Suprapubic skin (tissue), 4 donors: Measurements from ENCODE around the gene UBASH3A. TPM values are rescaled to one million over a fixed set of nuclear protein-coding genes. Genes with fewer than 3 reads are reported as not detected.

ENCODE experiments used
- DNase-seq, 2 donors: peaks; one replicate each; pipeline ENCODE4 v3.0.0-alpha.2; 2019; ENCODE audit warnings: low spot score in 2 of 2
- H3K27ac ChIP-seq: fragments of 200-600 bp; sonication (generic); one replicate; pipeline ENCODE4 v1.5.1; 2019
- H3K27me3 ChIP-seq: fragments of 200-600 bp; sonication (generic); one replicate; pipeline ENCODE4 v1.5.1; 2019
- H3K36me3 ChIP-seq: fragments of 200-600 bp; sonication (generic); one replicate; pipeline ENCODE4 v1.5.1; 2019
- H3K4me1 ChIP-seq: fragments of 200-600 bp; sonication (generic); one replicate; pipeline ENCODE4 v1.5.1; 2019
- H3K4me3 ChIP-seq: fragments of 200-600 bp; sonication (generic); one replicate; pipeline ENCODE4 v1.5.1; 2019; ENCODE audit warnings: mild to moderate bottlenecking
- H3K9me3 ChIP-seq: fragments of 200-600 bp; sonication (generic); one replicate; pipeline ENCODE4 v1.5.1; 2019
- CTCF ChIP-seq, 2 donors: fragments of 200-600 bp in 1 of 2; fragments of 450-650 bp in 1 of 2; sonication (generic) in 1 of 2; IDR thresholded peaks; one replicate each; pipeline ENCODE4 v1.5.1; 2016 to 2019; ENCODE audit warnings: antibody characterized with exemption in 2 of 2, mild to moderate bottlenecking in 1 of 2, moderate library complexity in 1 of 2
- EP300 ChIP-seq: sonication (generic); formaldehyde crosslinking; IDR thresholded peaks from one replicate; pipeline ENCODE4 v1.6.1; 2017; ENCODE audit warnings: antibody characterized with exemption
- POLR2A ChIP-seq, 2 donors: fragments of 450-650 bp; IDR thresholded peaks; one replicate each; pipeline ENCODE4 v1.6.1; 2017; ENCODE audit warnings: antibody characterized with exemption in 2 of 2, mild to moderate bottlenecking in 2 of 2, moderate library complexity in 2 of 2
- POLR2AphosphoS5 ChIP-seq, 3 donors: sonication (generic); formaldehyde crosslinking; IDR thresholded peaks; one replicate each; pipeline ENCODE4 v1.6.1; 2017; ENCODE audit warnings: antibody characterized with exemption in 3 of 3
- WGBS: methylation state at CpG from one replicate; pipeline ENCODE4 v1.1.5; 2018; 5-methylcytosine and 5-hydroxymethylcytosine counted together
- total RNA-seq, 4 donors: library from RNA; depleted of rRNA; stranded (reverse); fragments of >200 nt; gene quantifications; one replicate each; pipeline ENCODE4 v1.1.0, GENCODE V29; 2016

The UBASH3A gene
- total RNA-seq, 4 donors from 2014 or later = 0.36 to 1.0 (median 0.47) TPM; not detected in 1

GRCh38 chr21:42486531-42486930, 82.8 kb downstream of the UBASH3A start:
- H3K27me3 ChIP-seq = no peaks in the 10 kb centered on the region
- WGBS = 33% methylated on average over 5 of the region's 5 CpGs
- peak in 1 of 2 donors; percentile 37 for DNase-seq
- H3K27ac ChIP-seq = no peak overlapping the region
- no peak overlapping the region for H3K4me3 ChIP-seq
- TF ChIP-seq POLR2AphosphoS5 (IDR thresholded peaks at IDR 0.05) (no peak), EP300 (no peak), CTCF (IDR thresholded peaks at IDR 0.05) (no peak), POLR2A (IDR thresholded peaks at IDR 0.05) (no peak)
- H3K9me3 ChIP-seq = no peaks in the 10 kb centered on the region
- H3K36me3 ChIP-seq = no peaks in the 10 kb centered on the region
- H3K4me1 ChIP-seq = peaks cover 2% of the 10 kb centered on the region

- H3K4me3 ChIP-seq = no peak overlapping the region
- no peak for DNase-seq
- 85% methylated on average over 2 of the region's 2 CpGs for WGBS
- no peaks in the 10 kb centered on the region for H3K36me3 ChIP-seq
- no peaks in the 10 kb centered on the region for H3K4me1 ChIP-seq
- H3K9me3 ChIP-seq = no peaks in the 10 kb centered on the region
- H3K27me3 ChIP-seq = no peaks in the 10 kb centered on the region
- no peak overlapping the region for H3K27ac ChIP-seq
- TF ChIP-seq CTCF (IDR thresholded peaks at IDR 0.05) (no peak), POLR2AphosphoS5 (IDR thresholded peaks at IDR 0.05) (no peak)
These were observed 85.4 kb downstream of the UBASH3A start for GRCh38 chr21:42489006-42489563.

- DNase-seq = no peak
- 91% methylated on average over 4 of the region's 4 CpGs for WGBS
- Histone ChIP-seq H3K36me3 (no peaks in the 10 kb centered on the region), H3K4me1 (peaks cover under 1% of the 10 kb centered on the region), H3K4me3 (no peak overlapping the region), H3K27me3 (no peaks in the 10 kb centered on the region), H3K27ac (no peak overlapping the region), H3K9me3 (no peaks in the 10 kb centered on the region)
- TF ChIP-seq EP300 (no peak), CTCF (IDR thresholded peaks at IDR 0.05) (no peak)
These were observed 86.3 kb downstream of the UBASH3A start for GRCh38 chr21:42489991-42490390.

- Histone ChIP-seq H3K4me1 (peaks cover 8% of the 10 kb centered on the region), H3K9me3 (no peaks in the 10 kb centered on the region), H3K36me3 (no peaks in the 10 kb centered on the region), H3K4me3 (no peak overlapping the region), H3K27ac (no peak overlapping the region), H3K27me3 (no peaks in the 10 kb centered on the region)
- no peak for DNase-seq
- TF ChIP-seq POLR2A (IDR thresholded peaks at IDR 0.05) (no peak), EP300 (no peak), POLR2AphosphoS5 (IDR thresholded peaks at IDR 0.05) (no peak), CTCF (IDR thresholded peaks at IDR 0.05) (no peak)
These were observed 87.0 kb downstream of the UBASH3A start for GRCh38 chr21:42490720-42491119.

GRCh38 chr21:42491328-42491727, 87.6 kb downstream of the UBASH3A start:
- no peak for TF ChIP-seq POLR2AphosphoS5 (IDR thresholded peaks at IDR 0.05)
- TF ChIP-seq EP300 = no peak
- TF ChIP-seq POLR2A (IDR thresholded peaks at IDR 0.05) = no peak
- TF ChIP-seq CTCF (IDR thresholded peaks at IDR 0.05) = no peak

More at GRCh38 chr21:42491328-42491727, 87.6 kb downstream of the UBASH3A start:
- DNase-seq = no peak
- no peaks in the 10 kb centered on the region for H3K27me3 ChIP-seq
- H3K4me1 ChIP-seq = peaks cover 10% of the 10 kb centered on the region
- H3K36me3 ChIP-seq = no peaks in the 10 kb centered on the region
- no peak overlapping the region for H3K27ac ChIP-seq
- no peak overlapping the region for H3K4me3 ChIP-seq
- 75% methylated on average over 1 of the region's 1 CpG for WGBS
- no peaks in the 10 kb centered on the region for H3K9me3 ChIP-seq
